HUES48 (cell line): ENCODE results near the gene PLEKHG2.
"Not testable (repeated sequence)": the region's sequence is repeated elsewhere in the genome, so short reads cannot be mapped to it uniquely, and the experiment has no call there.

ENCODE experiments used
- H3K27ac ChIP-seq: one replicate; pipeline ENCODE4 v1.7.0; 2013; ENCODE audit warnings: low read depth, low read length, inconsistent platforms
- H3K27me3 ChIP-seq: 2 replicates; pipeline ENCODE4 v1.6.1; 2013; ENCODE audit warnings: mild to moderate bottlenecking, low read length; ENCODE audit not compliant: control insufficient read depth, insufficient read depth
- H3K36me3 ChIP-seq: 2 replicates; pipeline ENCODE4 v1.6.1; 2013; ENCODE audit warnings: low read length; ENCODE audit not compliant: control insufficient read depth, insufficient read depth
- H3K4me1 ChIP-seq: 2 replicates; pipeline ENCODE4 v1.6.1; 2013; ENCODE audit warnings: mild to moderate bottlenecking, low read length; ENCODE audit not compliant: control insufficient read depth, insufficient read depth
- H3K4me3 ChIP-seq: 2 replicates; pipeline ENCODE4 v1.5.1; 2013; ENCODE audit warnings: mild to moderate bottlenecking, low read depth, low read length
- H3K9ac ChIP-seq: 2 replicates; pipeline ENCODE4 v1.6.1; 2013; ENCODE audit warnings: mild to moderate bottlenecking, low read depth, low read length, moderate library complexity
- H3K9me3 ChIP-seq: 2 replicates; pipeline ENCODE4 v1.6.1; 2013; ENCODE audit warnings: low read length; ENCODE audit not compliant: control insufficient read depth, insufficient read depth

The PLEKHG2 gene

GRCh38 chr19:39444598-39445195 is 32.2 kb downstream of the PLEKHG2 start:
- Histone ChIP-seq H3K4me3 (peak overlapping the region; percentile 95), H3K4me1 (no peaks in the 10 kb centered on the region)

DNA sequence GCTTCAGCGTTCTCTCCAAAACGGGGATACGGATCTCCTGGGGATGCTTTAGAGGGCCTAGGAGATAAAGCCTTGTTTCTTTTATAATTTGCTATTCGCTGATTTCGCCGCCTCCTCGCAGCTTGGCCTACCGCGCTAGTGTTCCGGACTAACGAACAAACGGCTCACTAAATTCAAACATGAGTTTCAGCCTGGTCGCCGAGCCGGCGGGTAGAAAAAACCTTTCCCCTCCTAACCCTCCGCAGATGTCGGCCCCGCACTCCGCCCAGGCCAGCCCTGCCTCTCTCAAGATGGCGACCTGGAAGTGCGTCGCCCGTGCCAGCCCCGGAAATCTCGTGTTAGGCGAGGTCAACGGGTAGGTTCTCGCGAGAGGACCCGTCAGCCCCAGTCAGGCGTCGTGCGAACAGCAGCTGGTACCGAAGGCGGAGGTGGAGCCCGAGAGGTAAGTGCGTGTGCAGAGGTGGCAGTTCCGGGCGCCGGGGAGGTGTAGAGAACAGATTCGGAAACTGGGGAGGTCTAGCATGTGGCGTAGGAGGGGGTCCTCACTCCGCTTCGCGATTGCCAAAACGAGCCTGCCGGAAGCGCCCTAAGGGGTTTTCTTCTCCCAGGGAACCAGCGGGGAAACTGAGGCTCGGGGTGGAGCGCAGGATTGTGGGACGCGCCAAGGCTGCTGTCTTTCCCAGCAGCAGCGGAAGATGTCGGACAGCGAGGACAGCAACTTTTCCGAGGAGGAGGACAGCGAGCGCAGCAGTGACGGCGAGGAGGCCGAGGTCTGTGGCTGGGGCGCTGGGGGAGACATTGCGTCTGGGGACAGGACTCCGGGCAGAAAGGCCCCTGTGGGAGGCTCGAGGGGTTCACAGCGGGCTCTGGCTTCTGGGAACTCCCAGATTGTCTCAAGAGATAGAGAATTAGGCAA is 33.0 kb downstream of the PLEKHG2 start, which contains the start of gene SUPT5H:
Gene SUPT5H, plus strand, starts transcription at position 387 of the 916 bp plus-strand sequence. Its CDS starts 309 bp downstream, at position 696.
- H3K9ac ChIP-seq, result peak within 1 kb of the TSS; percentile 90
- peaks cover 23% of the 10 kb centered on the region for H3K36me3 ChIP-seq
- no peaks in the 10 kb centered on the region for H3K9me3 ChIP-seq
- H3K4me3 ChIP-seq, result peak within 1 kb of the TSS; percentile 95
- H3K27ac ChIP-seq, result peak within 1 kb of the TSS; percentile 93
- no peaks in the 10 kb centered on the region for H3K4me1 ChIP-seq
- no peaks in the 10 kb centered on the region for H3K27me3 ChIP-seq

More at GRCh38 chr19:39444598-39445195, 32.2 kb downstream of the PLEKHG2 start:
- H3K36me3 ChIP-seq, result peaks cover 23% of the 10 kb centered on the region
- H3K27ac ChIP-seq, result peak overlapping the region; percentile 93
- H3K9me3 ChIP-seq, result no peaks in the 10 kb centered on the region
- no peaks in the 10 kb centered on the region for H3K27me3 ChIP-seq
- H3K9ac ChIP-seq, result peak overlapping the region; percentile 90

DNA sequence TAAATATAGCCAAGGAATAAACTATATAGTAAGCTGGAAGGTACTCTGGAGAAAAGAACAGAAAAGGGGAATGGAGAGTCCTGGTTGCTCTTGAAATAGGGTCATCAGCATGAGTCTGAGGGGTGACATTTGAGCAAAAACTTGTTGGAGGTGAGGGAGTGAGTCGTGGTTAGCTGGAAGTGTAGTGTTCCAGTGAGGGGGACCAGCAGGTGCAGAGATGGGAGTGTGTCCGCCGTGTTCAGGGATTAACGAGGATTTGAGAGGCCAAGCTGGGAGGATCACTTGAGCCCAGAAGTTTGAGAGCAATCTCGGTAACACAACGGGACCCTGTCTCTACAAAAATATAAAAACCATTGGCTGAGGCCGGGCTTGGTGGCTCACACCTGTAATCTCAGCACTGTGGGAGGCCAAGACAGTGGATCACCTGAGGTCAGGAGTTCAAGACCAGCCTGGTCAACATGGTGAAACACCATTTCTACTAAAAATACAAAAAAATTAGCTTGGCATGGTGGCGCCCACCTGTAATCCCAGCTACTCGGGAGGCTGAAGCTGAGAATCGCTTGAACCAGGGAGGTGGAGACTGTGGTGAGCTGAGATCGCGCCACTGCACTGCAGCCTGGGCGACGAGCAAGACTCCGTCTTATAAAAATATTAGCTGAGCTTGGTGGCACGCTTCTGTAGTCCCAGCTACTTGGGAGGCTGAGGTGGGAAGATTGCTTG is 34.1 kb downstream of the PLEKHG2 start:
- Histone ChIP-seq H3K4me3 (peak overlapping the region; percentile 95), H3K9me3 (no peaks in the 10 kb centered on the region), H3K4me1 (no peaks in the 10 kb centered on the region), H3K9ac (peak overlapping the region; percentile 90; the same call in 1 of the 2 replicates), H3K36me3 (peaks cover 23% of the 10 kb centered on the region), H3K27me3 (no peaks in the 10 kb centered on the region), H3K27ac (no peak overlapping the region)

GRCh38 chr19:39448271-39448670 is 35.8 kb downstream of the PLEKHG2 start:
- H3K36me3 ChIP-seq, result peaks cover 37% of the 10 kb centered on the region
- H3K27me3 ChIP-seq, result no peaks in the 10 kb centered on the region
- no peaks in the 10 kb centered on the region for H3K9me3 ChIP-seq
- no peak overlapping the region for H3K9ac ChIP-seq
- no peak overlapping the region for H3K27ac ChIP-seq
- no peaks in the 10 kb centered on the region for H3K4me1 ChIP-seq
- no peak overlapping the region for H3K4me3 ChIP-seq

DNA sequence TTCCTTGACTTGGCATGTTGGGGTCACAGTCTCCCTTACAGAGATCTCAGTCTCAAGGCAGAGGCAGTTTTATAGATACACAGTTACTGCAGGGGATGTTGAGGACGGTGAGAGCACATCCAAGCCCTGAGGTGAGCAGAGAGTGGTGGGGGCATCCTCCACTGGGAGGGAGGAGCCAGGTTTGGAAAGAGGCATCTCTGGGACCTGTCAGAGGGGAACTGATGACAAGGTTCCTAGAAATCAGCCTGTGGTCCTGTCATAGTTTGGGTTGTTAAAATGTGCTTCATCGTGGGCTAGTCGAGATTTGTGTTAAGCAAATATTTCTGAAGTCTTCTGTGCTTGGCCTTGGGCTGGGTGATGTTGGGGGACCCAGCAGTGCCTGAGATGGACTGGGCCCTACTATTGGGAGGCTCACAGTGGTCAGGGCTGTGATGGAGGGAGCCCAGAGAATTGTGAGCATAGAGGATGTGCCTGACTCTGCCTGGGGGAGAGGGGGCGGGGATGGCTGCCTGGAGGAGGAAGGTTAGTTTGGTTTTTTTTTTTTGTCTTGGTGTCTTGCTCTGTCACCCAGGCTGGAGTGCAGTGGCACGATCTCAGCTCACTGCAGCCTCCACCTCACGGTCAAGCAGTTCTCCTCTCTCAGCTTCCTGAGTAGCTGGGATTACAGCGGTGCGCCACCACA is 36.8 kb downstream of the PLEKHG2 start:
- H3K36me3 ChIP-seq, result peaks cover 47% of the 10 kb centered on the region
- H3K9ac ChIP-seq, result no peak overlapping the region
- H3K4me1 ChIP-seq, result no peaks in the 10 kb centered on the region
- no peaks in the 10 kb centered on the region for H3K27me3 ChIP-seq
- no peaks in the 10 kb centered on the region for H3K9me3 ChIP-seq
- H3K4me3 ChIP-seq, result no peak overlapping the region
- no peak overlapping the region for H3K27ac ChIP-seq

DNA sequence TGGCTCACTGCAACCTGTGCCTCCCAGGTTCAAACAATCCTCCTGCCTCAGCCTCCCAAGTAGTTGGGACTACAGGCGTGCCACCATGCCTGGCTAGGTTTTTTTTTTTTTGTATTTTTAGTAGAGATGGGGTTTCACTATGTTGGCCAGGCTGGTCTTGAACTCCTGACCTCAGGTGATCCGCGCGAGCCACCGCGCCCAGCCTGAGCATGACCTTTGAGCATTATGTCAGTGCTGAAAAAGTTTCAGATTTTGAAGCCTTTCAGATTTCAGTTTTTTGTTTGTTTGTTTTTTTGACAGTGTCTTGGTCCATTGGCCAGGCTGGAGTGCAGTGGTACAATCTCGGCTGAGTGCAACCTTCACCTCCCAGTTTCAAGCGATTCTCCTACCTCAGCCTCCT is 38.8 kb downstream of the PLEKHG2 start:
- not testable (repeated sequence) for H3K9ac ChIP-seq, H3K4me1 ChIP-seq, H3K27ac ChIP-seq, H3K9me3 ChIP-seq, H3K4me3 ChIP-seq, H3K27me3 ChIP-seq
- peaks cover 52% of the 10 kb centered on the region for H3K36me3 ChIP-seq

GRCh38 chr19:39463403-39463802 is 50.9 kb downstream of the PLEKHG2 start:
- Histone ChIP-seq H3K4me3 (no peak overlapping the region), H3K9ac (no peak overlapping the region), H3K4me1 (no peaks in the 10 kb centered on the region), H3K27ac (no peak overlapping the region), H3K27me3 (no peaks in the 10 kb centered on the region), H3K36me3 (peaks cover 83% of the 10 kb centered on the region), H3K9me3 (no peaks in the 10 kb centered on the region)

DNA sequence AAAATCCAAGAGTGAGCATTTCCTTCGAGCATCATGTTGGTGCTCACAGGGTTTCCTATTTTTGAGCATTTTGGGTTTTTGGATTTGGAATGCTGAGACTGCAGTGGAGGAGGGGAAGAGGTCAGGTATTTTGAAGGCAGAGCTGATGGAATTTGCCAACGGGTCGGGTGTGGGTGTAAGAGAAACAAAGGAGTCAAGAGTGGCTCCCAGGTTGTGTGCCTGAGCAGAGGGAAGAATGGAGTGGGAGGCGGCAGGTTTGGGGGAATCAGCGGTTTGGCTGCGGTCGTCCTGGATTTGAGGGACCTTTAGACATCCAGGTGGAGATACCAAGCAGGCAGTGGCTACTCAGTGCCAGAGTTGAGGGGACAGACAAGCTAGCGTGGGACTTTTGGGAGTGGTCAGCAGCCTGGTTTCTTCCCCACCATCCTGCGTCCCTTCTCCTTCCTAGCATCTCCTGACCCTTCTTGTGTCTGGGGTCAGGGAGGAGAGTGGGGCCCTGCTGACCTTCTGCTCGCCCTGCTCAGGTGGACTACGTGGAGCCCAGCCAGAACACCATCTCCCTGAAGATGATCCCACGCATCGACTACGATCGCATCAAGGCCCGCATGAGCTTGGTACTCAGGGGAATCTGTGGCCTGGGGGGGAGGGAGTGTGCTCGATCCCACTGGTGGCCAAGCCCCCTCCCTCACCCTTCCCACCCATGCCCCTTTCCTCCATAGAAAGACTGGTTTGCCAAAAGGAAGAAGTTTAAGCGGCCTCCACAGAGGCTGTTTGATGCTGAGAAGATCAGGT is 53.7 kb downstream of the PLEKHG2 start:
- Histone ChIP-seq H3K9me3 (no peaks in the 10 kb centered on the region), H3K36me3 (peaks cover 83% of the 10 kb centered on the region), H3K27ac (no peak overlapping the region), H3K9ac (no peak overlapping the region), H3K4me1 (no peaks in the 10 kb centered on the region), H3K4me3 (no peak overlapping the region), H3K27me3 (no peaks in the 10 kb centered on the region)

GRCh38 chr19:39467941-39468340 is 55.5 kb downstream of the PLEKHG2 start:
- H3K27me3 ChIP-seq, result no peaks in the 10 kb centered on the region
- no peaks in the 10 kb centered on the region for H3K4me1 ChIP-seq
- H3K9me3 ChIP-seq, result no peaks in the 10 kb centered on the region
- no peak overlapping the region for H3K27ac ChIP-seq
- no peak overlapping the region for H3K4me3 ChIP-seq
- H3K36me3 ChIP-seq, result peaks cover 93% of the 10 kb centered on the region
- no peak overlapping the region for H3K9ac ChIP-seq

DNA sequence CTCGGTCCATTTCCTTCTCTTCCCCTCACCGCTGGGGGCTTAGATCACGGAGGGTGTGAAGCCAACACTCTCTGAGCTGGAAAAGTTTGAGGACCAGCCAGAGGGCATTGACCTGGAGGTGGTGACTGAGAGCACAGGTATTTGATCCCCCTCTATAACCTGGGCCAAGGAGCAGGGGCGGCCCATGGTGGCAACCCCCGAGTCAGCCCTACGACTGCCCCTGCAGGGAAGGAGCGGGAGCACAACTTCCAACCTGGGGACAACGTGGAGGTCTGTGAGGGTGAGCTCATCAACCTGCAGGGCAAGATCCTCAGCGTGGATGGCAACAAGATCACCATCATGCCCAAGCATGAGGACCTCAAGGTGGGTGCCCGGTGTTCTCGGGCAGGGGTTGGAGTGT is 56.6 kb downstream of the PLEKHG2 start:
- Histone ChIP-seq H3K27me3 (no peaks in the 10 kb centered on the region), H3K4me3 (no peak overlapping the region), H3K9ac (no peak overlapping the region), H3K9me3 (no peaks in the 10 kb centered on the region), H3K4me1 (no peaks in the 10 kb centered on the region), H3K27ac (no peak overlapping the region), H3K36me3 (peaks cover 94% of the 10 kb centered on the region)
